Right ventricle myocardium superior (tissue), 1 donor: ENCODE results near the gene CDIP1. TPM values are rescaled to one million over a fixed set of nuclear protein-coding genes. Genes with fewer than 3 reads are reported as not detected.
A peak's percentile ranks its signal among the peaks of the same experiment; 100 is the strongest.

Experiments
- ATAC-seq: fragments of 200-7000 bp; cut with Tn5 transposase; one replicate; pipeline ENCODE4 v1.9.1; 2020; ENCODE audit warnings: mild to moderate bottlenecking; ENCODE audit not compliant: poor library complexity
- DNase-seq: peaks from one replicate; pipeline ENCODE4 v3.0.0-alpha.2; 2020
- intact Hi-C: fragments of 100-400 bp; cut with DNase I; formaldehyde crosslinking; loops from one replicate; pipeline ENCODE4 v1.11.2; 2022
- total RNA-seq: library from RNA; stranded (reverse); fragmentation: NEBNext Ultra II Directional; extraction: Animal tissue kit (Norgen Biotek cat#: 25700); gene quantifications from one replicate; pipeline ENCODE4 v1.2.1, GENCODE V29; 2021
- donor health status: DM: no; HTN: yes; CAD: no; lungs with severe emphysema.

The CDIP1 gene
- total RNA-seq, 1 donor from 2014 or later, result 45.2 TPM

GRCh38 chr16:4520913-4521312 lies 17.7 kb downstream of the CDIP1 start:
- intact Hi-C loops, result no loop called here
- ATAC-seq (no peak), DNase-seq (no peak)

- no peak for ATAC-seq
- no peak for DNase-seq
- intact Hi-C loops, result no loop called here
Measured at GRCh38 chr16:4519274-4520058, 19.1 kb downstream of the CDIP1 start.

GRCh38 chr16:4517812-4518680 lies 20.5 kb downstream of the CDIP1 start:
- intact Hi-C loops, result no loop called here
- ATAC-seq, result peak; percentile 18

GRCh38 chr16:4515611-4516233 lies 22.9 kb downstream of the CDIP1 start:
- intact Hi-C loops, result no loop called here
- no peak for ATAC-seq
- DNase-seq, result no peak

More at GRCh38 chr16:4517812-4518680, 20.5 kb downstream of the CDIP1 start:
- no peak for DNase-seq

- peak; percentile 52 for DNase-seq
- ATAC-seq, result no peak
- intact Hi-C loops, result no loop called here
Measured at GRCh38 chr16:4514606-4515005, 24.0 kb downstream of the CDIP1 start.

GRCh38 chr16:4513881-4514280 lies 24.7 kb downstream of the CDIP1 start:
- DNase-seq (no peak), ATAC-seq (no peak)
- intact Hi-C loops, result no loop called here

GRCh38 chr16:4513086-4513860 lies 25.3 kb downstream of the CDIP1 start:
- ATAC-seq (peak; percentile 27), DNase-seq (peak; percentile 52)

GRCh38 chr16:4512473-4512872 lies 26.1 kb downstream of the CDIP1 start:
- intact Hi-C loops, result no loop called here
- ATAC-seq (no peak), DNase-seq (no peak)

More at GRCh38 chr16:4513086-4513860, 25.3 kb downstream of the CDIP1 start:
- intact Hi-C loops, result no loop called here

GRCh38 chr16:4511441-4512082 lies 27.0 kb downstream of the CDIP1 start:
- DNase-seq, result peak; percentile 71
- intact Hi-C loops, result no loop called here

GRCh38 chr16:4510747-4511426 lies 27.7 kb downstream of the CDIP1 start:
- intact Hi-C loops, result no loop called here

More at GRCh38 chr16:4511441-4512082, 27.0 kb downstream of the CDIP1 start:
- peak; percentile 69 for ATAC-seq

GRCh38 chr16:4510131-4510530 lies 28.4 kb downstream of the CDIP1 start:
- ATAC-seq (no peak), DNase-seq (no peak)
- intact Hi-C loops, result no loop called here

More at GRCh38 chr16:4510747-4511426, 27.7 kb downstream of the CDIP1 start:
- DNase-seq, result peak; percentile 50
- ATAC-seq, result peak; percentile 25

GRCh38 chr16:4509420-4509819 lies 29.2 kb downstream of the CDIP1 start:
- ATAC-seq (no peak), DNase-seq (no peak)
- intact Hi-C loops, result loop anchor here (5.0 kb wide), 1 partner anchor 33 kb away; no protein-coding TSS in a partner anchor

- intact Hi-C loops, result loop anchor here (5.0 kb wide), 1 partner anchor 33 kb away; no protein-coding TSS in a partner anchor
- DNase-seq, result no peak
- no peak for ATAC-seq
Measured at GRCh38 chr16:4508806-4509205, 29.8 kb downstream of the CDIP1 start.

GRCh38 chr16:4507588-4508345 lies 30.8 kb downstream of the CDIP1 start:
- intact Hi-C loops, result loop anchor here (5.0 kb wide), 1 partner anchor 35 kb away; no protein-coding TSS in a partner anchor
- no peak for ATAC-seq

GRCh38 chr16:4506450-4506849 lies 32.1 kb downstream of the CDIP1 start:
- DNase-seq (no peak), ATAC-seq (peak; percentile 77)
- intact Hi-C loops, result loop anchor here (5.0 kb wide), 1 partner anchor 36 kb away; no protein-coding TSS in a partner anchor

More at GRCh38 chr16:4507588-4508345, 30.8 kb downstream of the CDIP1 start:
- DNase-seq, result no peak
